ENCODE data around the gene HRH2.

The HRH2 gene

DNA sequence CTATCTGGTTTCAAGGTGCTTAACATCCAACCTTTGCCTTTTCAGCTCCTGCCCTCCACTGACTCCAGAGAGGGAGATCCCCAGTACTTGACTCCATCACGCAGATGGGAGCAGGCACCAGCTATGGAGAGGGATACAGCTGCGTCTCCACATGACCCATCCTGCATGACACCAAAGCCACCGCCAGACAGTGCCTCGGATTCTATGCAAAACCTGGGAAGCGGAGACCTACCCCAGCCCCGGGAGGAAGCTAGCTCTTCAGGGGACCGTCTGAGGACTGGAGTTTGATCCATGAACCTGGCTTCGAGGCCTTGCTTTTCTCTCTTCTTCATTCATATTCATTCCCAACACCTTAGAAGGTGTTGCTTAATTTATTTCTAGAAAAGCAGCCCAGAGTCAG lies 24.8 kb downstream of the HRH2 start:
- TF ChIP-seq, protein P1, sequence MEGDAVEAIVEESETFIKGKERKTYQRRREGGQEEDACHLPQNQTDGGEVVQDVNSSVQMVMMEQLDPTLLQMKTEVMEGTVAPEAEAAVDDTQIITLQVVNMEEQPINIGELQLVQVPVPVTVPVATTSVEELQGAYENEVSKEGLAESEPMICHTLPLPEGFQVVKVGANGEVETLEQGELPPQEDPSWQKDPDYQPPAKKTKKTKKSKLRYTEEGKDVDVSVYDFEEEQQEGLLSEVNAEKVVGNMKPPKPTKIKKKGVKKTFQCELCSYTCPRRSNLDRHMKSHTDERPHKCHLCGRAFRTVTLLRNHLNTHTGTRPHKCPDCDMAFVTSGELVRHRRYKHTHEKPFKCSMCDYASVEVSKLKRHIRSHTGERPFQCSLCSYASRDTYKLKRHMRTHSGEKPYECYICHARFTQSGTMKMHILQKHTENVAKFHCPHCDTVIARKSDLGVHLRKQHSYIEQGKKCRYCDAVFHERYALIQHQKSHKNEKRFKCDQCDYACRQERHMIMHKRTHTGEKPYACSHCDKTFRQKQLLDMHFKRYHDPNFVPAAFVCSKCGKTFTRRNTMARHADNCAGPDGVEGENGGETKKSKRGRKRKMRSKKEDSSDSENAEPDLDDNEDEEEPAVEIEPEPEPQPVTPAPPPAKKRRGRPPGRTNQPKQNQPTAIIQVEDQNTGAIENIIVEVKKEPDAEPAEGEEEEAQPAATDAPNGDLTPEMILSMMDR (conservative IDR thresholded peaks at IDR 0.05; ENCODE audit: low read depth, low read length), result no peak
- DNase-seq (ENCODE audit: low read depth), result no peak
- no peak overlapping the region for H3K4me3 ChIP-seq (ENCODE audit: low read length)

DNA sequence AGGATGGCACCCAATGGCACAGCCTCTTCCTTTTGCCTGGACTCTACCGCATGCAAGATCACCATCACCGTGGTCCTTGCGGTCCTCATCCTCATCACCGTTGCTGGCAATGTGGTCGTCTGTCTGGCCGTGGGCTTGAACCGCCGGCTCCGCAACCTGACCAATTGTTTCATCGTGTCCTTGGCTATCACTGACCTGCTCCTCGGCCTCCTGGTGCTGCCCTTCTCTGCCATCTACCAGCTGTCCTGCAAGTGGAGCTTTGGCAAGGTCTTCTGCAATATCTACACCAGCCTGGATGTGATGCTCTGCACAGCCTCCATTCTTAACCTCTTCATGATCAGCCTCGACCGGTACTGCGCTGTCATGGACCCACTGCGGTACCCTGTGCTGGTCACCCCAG lies 25.4 kb downstream of the HRH2 start:
- no peak overlapping the region for H3K4me3 ChIP-seq (ENCODE audit: low read length)
- no peak for DNase-seq (ENCODE audit: low read depth)
- TF ChIP-seq, protein P1 (conservative IDR thresholded peaks at IDR 0.05; ENCODE audit: low read depth, low read length), result no peak

DNA sequence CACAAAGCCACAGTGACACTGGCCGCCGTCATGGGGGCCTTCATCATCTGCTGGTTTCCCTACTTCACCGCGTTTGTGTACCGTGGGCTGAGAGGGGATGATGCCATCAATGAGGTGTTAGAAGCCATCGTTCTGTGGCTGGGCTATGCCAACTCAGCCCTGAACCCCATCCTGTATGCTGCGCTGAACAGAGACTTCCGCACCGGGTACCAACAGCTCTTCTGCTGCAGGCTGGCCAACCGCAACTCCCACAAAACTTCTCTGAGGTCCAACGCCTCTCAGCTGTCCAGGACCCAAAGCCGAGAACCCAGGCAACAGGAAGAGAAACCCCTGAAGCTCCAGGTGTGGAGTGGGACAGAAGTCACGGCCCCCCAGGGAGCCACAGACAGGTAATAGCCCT lies 26.1 kb downstream of the HRH2 start:
- TF ChIP-seq, protein P1 (conservative IDR thresholded peaks at IDR 0.05; ENCODE audit: low read depth, low read length), result no peak
- H3K4me3 ChIP-seq (ENCODE audit: low read length), result no peak overlapping the region
- no peak for DNase-seq (ENCODE audit: low read depth)

- DNase-seq (ENCODE audit: low read depth), result no peak
Measured at GRCh38 chr5:175684931-175685330, 27.1 kb downstream of the HRH2 start.

GRCh38 chr5:175685701-175686350 lies 28.0 kb downstream of the HRH2 start:
- DNase-seq (ENCODE audit: low read depth), result no peak
- TF ChIP-seq, protein P1 (conservative IDR thresholded peaks at IDR 0.05; ENCODE audit: low read depth, low read length), result no peak
- H3K4me3 ChIP-seq (ENCODE audit: low read length), result no peak overlapping the region

More at GRCh38 chr5:175684931-175685330, 27.1 kb downstream of the HRH2 start:
- no peak overlapping the region for H3K4me3 ChIP-seq (ENCODE audit: low read length)
- TF ChIP-seq, protein P1 (conservative IDR thresholded peaks at IDR 0.05; ENCODE audit: low read depth, low read length), result no peak

DNA sequence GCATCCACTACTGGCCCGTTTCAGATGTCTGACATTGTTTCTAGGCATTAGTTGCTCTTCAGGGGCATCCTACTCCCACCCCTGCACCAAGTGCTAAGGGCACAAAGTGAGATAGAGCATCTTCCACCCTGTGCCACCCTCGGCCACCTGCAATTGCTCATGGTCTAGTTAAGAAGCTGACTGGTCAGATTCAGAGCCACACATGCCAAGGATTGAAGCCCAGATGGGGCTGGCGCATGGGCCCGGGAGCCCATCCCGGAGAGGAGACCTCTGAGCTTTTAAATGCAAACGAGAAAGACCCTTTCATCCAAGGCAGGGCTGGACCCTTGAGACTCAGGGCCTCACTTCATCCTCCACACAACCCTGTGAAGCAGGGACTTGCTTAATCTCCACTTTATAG lies 28.5 kb downstream of the HRH2 start:
- TF ChIP-seq, protein P1 (conservative IDR thresholded peaks at IDR 0.05; ENCODE audit: low read depth, low read length), result no peak
- no peak for DNase-seq (ENCODE audit: low read depth)
- H3K4me3 ChIP-seq (ENCODE audit: low read length), result no peak overlapping the region

DNA sequence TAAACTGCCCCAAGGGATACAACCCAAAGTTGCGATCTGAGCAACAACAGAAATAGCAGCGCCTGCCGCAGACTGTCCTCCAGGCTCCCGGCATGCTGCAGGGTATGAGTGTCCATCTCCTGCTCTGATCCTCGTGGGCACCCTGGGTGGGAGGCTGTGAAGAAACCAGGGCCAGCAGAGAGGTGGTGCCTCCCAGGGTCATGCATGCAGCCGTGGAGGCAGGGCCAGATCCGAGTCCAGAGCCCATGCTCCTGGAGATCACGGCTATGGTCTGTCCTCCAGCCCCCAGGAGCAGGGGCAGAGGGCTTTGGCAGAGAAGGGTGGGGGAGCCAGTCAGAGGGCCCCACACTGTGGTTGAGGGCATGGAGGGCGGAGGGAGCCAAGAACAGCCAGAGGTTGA lies 29.0 kb downstream of the HRH2 start:
- TF ChIP-seq, protein P1 (conservative IDR thresholded peaks at IDR 0.05; ENCODE audit: low read depth, low read length), result no peak
- no peak overlapping the region for H3K4me3 ChIP-seq (ENCODE audit: low read length)
- no peak for DNase-seq (ENCODE audit: low read depth)

All from retinal pigment epithelial cell (primary cell).